H9 (cell line): ENCODE data around the gene RASGEF1C. TPM values are rescaled to one million over a fixed set of nuclear protein-coding genes. Genes with fewer than 3 reads are reported as not detected.

ENCODE experiments used
- DNase-seq: peaks from one replicate; pipeline ENCODE4 v3.0.0-alpha.2; 2017
- H2AFZ ChIP-seq: one replicate; pipeline ENCODE4 v1.6.1; 2013; ENCODE audit warnings: mild to moderate bottlenecking, low read length, control low read depth, moderate library complexity
- H2AK5ac ChIP-seq: 2 replicates; pipeline ENCODE4 v1.6.1; 2013; ENCODE audit warnings: low read length, control low read depth, mixed read lengths; ENCODE audit not compliant: insufficient read length
- H2BK120ac ChIP-seq: one replicate; pipeline ENCODE4 v1.6.1; 2013; ENCODE audit warnings: low read depth, mild to moderate bottlenecking, low read length, control low read depth, inconsistent platforms; ENCODE audit not compliant: poor library complexity, severe bottlenecking
- H2BK12ac ChIP-seq: 2 replicates; pipeline ENCODE4 v1.6.1; 2013; ENCODE audit warnings: low read length, control low read depth, mixed read lengths, low read depth; ENCODE audit not compliant: insufficient read length
- H2BK15ac ChIP-seq: 2 replicates; pipeline ENCODE4 v1.6.1; 2013; ENCODE audit warnings: low read depth, low read length, control low read depth
- H2BK20ac ChIP-seq: one replicate; pipeline ENCODE4 v1.6.1; 2013; ENCODE audit warnings: low read depth, mild to moderate bottlenecking, low read length, control low read depth, inconsistent platforms; ENCODE audit not compliant: poor library complexity, severe bottlenecking
- H2BK5ac ChIP-seq: 2 replicates; pipeline ENCODE4 v1.6.1; 2013; ENCODE audit warnings: low read length, control low read depth, mixed read lengths; ENCODE audit not compliant: insufficient read length
- H3K14ac ChIP-seq: 2 replicates; pipeline ENCODE4 v1.6.1; 2013; ENCODE audit warnings: low read length, control low read depth; ENCODE audit not compliant: insufficient read depth
- H3K18ac ChIP-seq: 2 replicates; pipeline ENCODE4 v1.6.1; 2013; ENCODE audit warnings: low read depth, mild to moderate bottlenecking, mixed read lengths, low read length, control low read depth; ENCODE audit not compliant: insufficient read length
- H3K23ac ChIP-seq: 2 replicates; pipeline ENCODE4 v1.6.1; 2013; ENCODE audit warnings: low read length, control low read depth, mixed read lengths, low read depth; ENCODE audit not compliant: insufficient read length
- H3K23me2 ChIP-seq: 2 replicates; pipeline ENCODE4 v1.6.1; 2013; ENCODE audit warnings: low read depth, mild to moderate bottlenecking, mixed read lengths, low read length, control low read depth; ENCODE audit not compliant: insufficient read length, poor library complexity, severe bottlenecking
- H3K27ac ChIP-seq: 2 replicates; pipeline ENCODE4 v1.5.1; 2013; ENCODE audit warnings: low read length, control low read depth, mixed read lengths, low read depth; ENCODE audit not compliant: insufficient read length
- H3K27me3 ChIP-seq: 2 replicates; pipeline ENCODE4 v1.6.1; 2013; ENCODE audit warnings: low read length, control low read depth, inconsistent platforms; ENCODE audit not compliant: insufficient read depth
- H3K4ac ChIP-seq: 2 replicates; pipeline ENCODE4 v1.6.1; 2013; ENCODE audit warnings: low read depth, mild to moderate bottlenecking, control low read depth, inconsistent platforms, low read length, moderate library complexity
- H3K4me1 ChIP-seq: 2 replicates; pipeline ENCODE4 v1.6.1; 2013; ENCODE audit warnings: low read length, control low read depth, inconsistent platforms; ENCODE audit not compliant: insufficient read depth
- H3K4me2 ChIP-seq: 2 replicates; pipeline ENCODE4 v1.6.1; 2013; ENCODE audit warnings: low read length, control low read depth, mixed read lengths; ENCODE audit not compliant: insufficient read length, insufficient read depth
- H3K56ac ChIP-seq: 2 replicates; pipeline ENCODE4 v1.6.1; 2013; ENCODE audit warnings: low read depth, mild to moderate bottlenecking, mixed read lengths, low read length, control low read depth; ENCODE audit not compliant: insufficient read length
- H3K79me1 ChIP-seq: 2 replicates; pipeline ENCODE4 v1.6.1; 2013; ENCODE audit warnings: low read depth, mild to moderate bottlenecking, moderate library complexity, low read length, control low read depth, inconsistent platforms; ENCODE audit not compliant: insufficient read depth, poor library complexity, severe bottlenecking
- H3K79me2 ChIP-seq: 2 replicates; pipeline ENCODE4 v1.6.1; 2013; ENCODE audit warnings: low read length, control low read depth, inconsistent platforms; ENCODE audit not compliant: insufficient read depth
- H3K9ac ChIP-seq: 2 replicates; pipeline ENCODE4 v1.6.1; 2013; ENCODE audit warnings: low read length, control low read depth, mixed read lengths; ENCODE audit not compliant: insufficient read length; ENCODE audit errors: extremely low read depth
- H3K9me3 ChIP-seq: one replicate; pipeline ENCODE4 v1.6.1; 2013; ENCODE audit warnings: low read depth, low read length, inconsistent platforms; ENCODE audit not compliant: control insufficient read depth
- H3T11ph ChIP-seq: one replicate; pipeline ENCODE4 v1.6.1; 2013; ENCODE audit warnings: mild to moderate bottlenecking, low read length, control low read depth, inconsistent platforms
- H4K20me1 ChIP-seq: one replicate; pipeline ENCODE4 v1.6.1; 2013; ENCODE audit not compliant: control insufficient read depth, insufficient read length, insufficient read depth
- H4K5ac ChIP-seq: 2 replicates; pipeline ENCODE4 v1.6.1; 2013; ENCODE audit warnings: low read depth, mild to moderate bottlenecking, mixed read lengths, low read length, control low read depth; ENCODE audit not compliant: insufficient read length
- H4K8ac ChIP-seq: replicated peaks from 2 replicates; pipeline ENCODE4 v1.6.1; 2013; ENCODE audit warnings: low read length, control low read depth, mixed read lengths, low read depth; ENCODE audit not compliant: insufficient read length
- H4K91ac ChIP-seq: 2 replicates; pipeline ENCODE4 v1.6.1; 2013; ENCODE audit warnings: low read depth, mild to moderate bottlenecking, moderate library complexity, mixed read lengths, low read length, control low read depth; ENCODE audit not compliant: insufficient read length
- H3K27ac Mint-ChIP-seq, 3 experiments: 2 replicates in 2 of 3; 3 replicates in 1 of 3; pipeline ENCODE4 v1.8.0; 2020 to 2021; ENCODE audit warnings: mixed read lengths in 3 of 3, mild to moderate bottlenecking in 1 of 3, moderate library complexity in 1 of 3
- H3K27me3 Mint-ChIP-seq: 2 replicates; pipeline ENCODE4 v1.8.0; 2021; ENCODE audit warnings: low read depth, mild to moderate bottlenecking, moderate library complexity, mixed read lengths
- H3K36me3 Mint-ChIP-seq, 3 experiments: 2 replicates in 2 of 3; 3 replicates in 1 of 3; pipeline ENCODE4 v1.8.0; 2020 to 2021; ENCODE audit warnings: low read depth in 3 of 3, mixed read lengths in 3 of 3; ENCODE audit not compliant: insufficient read depth in 1 of 3
- H3K4me1 Mint-ChIP-seq, 2 experiments: 2 replicates each; pipeline ENCODE4 v1.8.0; 2020; ENCODE audit warnings: mixed read lengths in 2 of 2
- H3K4me3 Mint-ChIP-seq, 2 experiments: 2 replicates in 1 of 2; 3 replicates in 1 of 2; pipeline ENCODE4 v1.8.0; 2020 to 2021; ENCODE audit warnings: mild to moderate bottlenecking in 2 of 2, mixed read lengths in 2 of 2, moderate library complexity in 1 of 2
- H3K9me3 Mint-ChIP-seq, 2 experiments: 2 replicates in 1 of 2; 3 replicates in 1 of 2; pipeline ENCODE4 v1.8.0; 2020; ENCODE audit warnings: mild to moderate bottlenecking in 2 of 2, mixed read lengths in 2 of 2, moderate library complexity in 1 of 2
- WGBS: extraction: QIAGEN DNeasy Blood & Tissue Kit; methylation state at CpG from one replicate; pipeline ENCODE4 v1.1.7; 2013; ENCODE audit warnings: missing lambda C conversion rate, low lambda C conversion rate, mixed read lengths; ENCODE audit not compliant: insufficient read length; ENCODE audit errors: extremely low coverage; 5-methylcytosine and 5-hydroxymethylcytosine counted together
- total RNA-seq: library from RNA; stranded (reverse); gene quantifications from 2 replicates; pipeline ENCODE4 v1.2.1, GENCODE V29; 2021
- TF ChIP-seq, protein P1 (sequence below): fragments of 200-600 bp; sonication (generic); conservative IDR thresholded peaks from 3 replicates; pipeline ENCODE4 v1.8.0; 2021; ENCODE audit warnings: antibody characterized with exemption, mild to moderate bottlenecking

RASGEF1C gene
- total RNA-seq, 1 experiment from 2014 or later, result 0.83 TPM

DNA sequence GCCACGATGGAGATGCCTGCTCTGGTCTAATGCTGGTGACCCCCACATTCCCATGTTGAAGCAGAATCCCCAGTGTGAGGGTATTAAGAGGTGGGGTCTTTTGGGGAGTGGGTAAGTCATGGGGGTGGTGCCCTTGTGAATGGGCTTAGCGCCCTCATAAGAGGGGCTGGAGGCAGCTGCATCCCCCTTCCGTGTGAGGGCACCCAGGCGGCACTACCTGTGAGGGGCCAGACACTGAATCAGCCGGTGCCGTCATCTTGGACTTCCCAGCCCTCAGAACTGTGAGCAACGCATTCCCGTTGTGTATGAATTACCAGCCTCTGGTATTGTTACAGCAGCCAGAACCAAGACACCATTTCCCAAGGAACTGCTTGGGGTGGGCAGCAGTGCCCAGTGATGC, 110.5 kb downstream of the RASGEF1C start:
- H3K4me2 ChIP-seq, result no peak overlapping the region
- H3K14ac ChIP-seq, result no peak overlapping the region
- no peak overlapping the region for H2BK12ac ChIP-seq
- no peak overlapping the region for H2BK15ac ChIP-seq
- Mint-ChIP-seq H3K27me3 (peaks cover 7% of the 10 kb centered on the region), H3K4me1 (0 out of 4 replicates have a peak, but pooled peaks cover 0 to 2% of the 10 kb centered on the region in 2 experiments), H3K27ac (peak overlapping the region in 1 of 3 experiments; percentile 31; a peak in 1 of 7 replicates), H3K4me3 (no peak overlapping the region), H3K9me3 (peaks cover 0 to 3% of the 10 kb centered on the region in 2 experiments; a peak in 3 of 5 replicates), H3K36me3 (peaks cover 0 to 11% (median 0%) of the 10 kb centered on the region in 3 experiments; a peak in 3 of 7 replicates)
- H3T11ph ChIP-seq, result no peak overlapping the region
- DNase-seq, result no peak
- no peak overlapping the region for H3K27ac ChIP-seq
- H4K20me1 ChIP-seq, result no peaks in the 10 kb centered on the region
- no peak overlapping the region for H2BK20ac ChIP-seq
- no peaks in the 10 kb centered on the region for H3K79me2 ChIP-seq
- no peaks in the 10 kb centered on the region for H3K9me3 ChIP-seq
- H4K5ac ChIP-seq, result no peak overlapping the region
- TF ChIP-seq, protein P1, sequence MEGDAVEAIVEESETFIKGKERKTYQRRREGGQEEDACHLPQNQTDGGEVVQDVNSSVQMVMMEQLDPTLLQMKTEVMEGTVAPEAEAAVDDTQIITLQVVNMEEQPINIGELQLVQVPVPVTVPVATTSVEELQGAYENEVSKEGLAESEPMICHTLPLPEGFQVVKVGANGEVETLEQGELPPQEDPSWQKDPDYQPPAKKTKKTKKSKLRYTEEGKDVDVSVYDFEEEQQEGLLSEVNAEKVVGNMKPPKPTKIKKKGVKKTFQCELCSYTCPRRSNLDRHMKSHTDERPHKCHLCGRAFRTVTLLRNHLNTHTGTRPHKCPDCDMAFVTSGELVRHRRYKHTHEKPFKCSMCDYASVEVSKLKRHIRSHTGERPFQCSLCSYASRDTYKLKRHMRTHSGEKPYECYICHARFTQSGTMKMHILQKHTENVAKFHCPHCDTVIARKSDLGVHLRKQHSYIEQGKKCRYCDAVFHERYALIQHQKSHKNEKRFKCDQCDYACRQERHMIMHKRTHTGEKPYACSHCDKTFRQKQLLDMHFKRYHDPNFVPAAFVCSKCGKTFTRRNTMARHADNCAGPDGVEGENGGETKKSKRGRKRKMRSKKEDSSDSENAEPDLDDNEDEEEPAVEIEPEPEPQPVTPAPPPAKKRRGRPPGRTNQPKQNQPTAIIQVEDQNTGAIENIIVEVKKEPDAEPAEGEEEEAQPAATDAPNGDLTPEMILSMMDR, result no peak
- no peaks in the 10 kb centered on the region for H3K27me3 ChIP-seq
- no peak overlapping the region for H3K9ac ChIP-seq
- no peak overlapping the region for H3K56ac ChIP-seq
- peaks cover 2% of the 10 kb centered on the region for H3K23me2 ChIP-seq
- H2AFZ ChIP-seq, result no peak overlapping the region
- no peak overlapping the region for H3K23ac ChIP-seq
- H4K8ac ChIP-seq, result no peak overlapping the region
- no peak overlapping the region for H2BK120ac ChIP-seq
- no peaks in the 10 kb centered on the region for H3K79me1 ChIP-seq
- H4K91ac ChIP-seq, result no peak overlapping the region
- H3K18ac ChIP-seq, result no peak overlapping the region
- H3K4ac ChIP-seq, result no peak overlapping the region
- WGBS, result no CpG with 5 or more reads among the region's 8 CpGs
- H2AK5ac ChIP-seq, result no peak overlapping the region
- no peak overlapping the region for H2BK5ac ChIP-seq
- no peaks in the 10 kb centered on the region for H3K4me1 ChIP-seq
